ENCODE measurements around the gene FBXO40.

Gene FBXO40

DNA sequence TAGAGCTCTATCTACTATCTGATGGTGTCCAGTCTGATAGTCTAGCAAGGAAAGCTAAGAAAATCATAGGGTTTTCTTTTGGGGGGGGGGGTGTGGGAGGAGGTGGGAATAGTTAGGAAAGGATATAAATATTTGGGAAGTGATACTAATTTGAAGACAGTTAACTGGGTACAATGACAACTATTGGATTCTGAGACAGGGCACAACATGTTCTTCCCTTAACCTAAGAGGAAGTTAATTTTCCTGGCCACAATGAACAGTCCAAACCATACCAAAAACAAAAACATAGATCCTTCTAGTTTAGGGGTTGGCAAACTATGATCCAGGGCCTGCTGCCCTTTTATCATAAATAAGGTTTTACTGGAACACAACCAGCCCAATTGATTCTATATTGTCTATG, 77.5 kb downstream of the FBXO40 start:
- no peaks in the 10 kb centered on the region for H4K20me1 ChIP-seq (ENCODE audit: insufficient read depth, low read length)
- no peak overlapping the region for H3K4me2 ChIP-seq (ENCODE audit: insufficient read depth, low read length)
- H2AFZ ChIP-seq (ENCODE audit: low read depth, low read length): no peak overlapping the region
- H3K9me3 ChIP-seq (ENCODE audit: insufficient read depth, low read length, severe bottlenecking): no peaks in the 10 kb centered on the region
- no peaks in the 10 kb centered on the region for H3K4me1 ChIP-seq (ENCODE audit: insufficient read depth, low read length)
- no peak for DNase-seq
- no peak overlapping the region for H3K9ac ChIP-seq (ENCODE audit: low read depth, low read length)
- no peak for TF ChIP-seq EZH2 (IDR thresholded peaks at IDR 0.05; ENCODE audit: borderline replicate concordance, low read depth, low read length, severe bottlenecking)
- TF ChIP-seq, protein P1, sequence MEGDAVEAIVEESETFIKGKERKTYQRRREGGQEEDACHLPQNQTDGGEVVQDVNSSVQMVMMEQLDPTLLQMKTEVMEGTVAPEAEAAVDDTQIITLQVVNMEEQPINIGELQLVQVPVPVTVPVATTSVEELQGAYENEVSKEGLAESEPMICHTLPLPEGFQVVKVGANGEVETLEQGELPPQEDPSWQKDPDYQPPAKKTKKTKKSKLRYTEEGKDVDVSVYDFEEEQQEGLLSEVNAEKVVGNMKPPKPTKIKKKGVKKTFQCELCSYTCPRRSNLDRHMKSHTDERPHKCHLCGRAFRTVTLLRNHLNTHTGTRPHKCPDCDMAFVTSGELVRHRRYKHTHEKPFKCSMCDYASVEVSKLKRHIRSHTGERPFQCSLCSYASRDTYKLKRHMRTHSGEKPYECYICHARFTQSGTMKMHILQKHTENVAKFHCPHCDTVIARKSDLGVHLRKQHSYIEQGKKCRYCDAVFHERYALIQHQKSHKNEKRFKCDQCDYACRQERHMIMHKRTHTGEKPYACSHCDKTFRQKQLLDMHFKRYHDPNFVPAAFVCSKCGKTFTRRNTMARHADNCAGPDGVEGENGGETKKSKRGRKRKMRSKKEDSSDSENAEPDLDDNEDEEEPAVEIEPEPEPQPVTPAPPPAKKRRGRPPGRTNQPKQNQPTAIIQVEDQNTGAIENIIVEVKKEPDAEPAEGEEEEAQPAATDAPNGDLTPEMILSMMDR (IDR thresholded peaks at IDR 0.05; ENCODE audit: borderline replicate concordance, extremely low read depth, low read length, poor library complexity, severe bottlenecking): no peak
- H3K4me3 ChIP-seq (ENCODE audit: low read depth in 1 of 2, low read length in 2 of 2): no peak overlapping the region
- no peaks in the 10 kb centered on the region for H3K79me2 ChIP-seq (ENCODE audit: insufficient read depth, low read length)
- no peak for ATAC-seq (ENCODE audit: insufficient read depth, low read depth)
- no peaks in the 10 kb centered on the region for H3K27me3 ChIP-seq (ENCODE audit: insufficient read depth, low read length, poor library complexity)
- peaks cover 61% of the 10 kb centered on the region for H3K36me3 ChIP-seq (ENCODE audit: insufficient read depth, low read length)
- H3K27ac ChIP-seq (ENCODE audit: low read length): no peak overlapping the region

DNA sequence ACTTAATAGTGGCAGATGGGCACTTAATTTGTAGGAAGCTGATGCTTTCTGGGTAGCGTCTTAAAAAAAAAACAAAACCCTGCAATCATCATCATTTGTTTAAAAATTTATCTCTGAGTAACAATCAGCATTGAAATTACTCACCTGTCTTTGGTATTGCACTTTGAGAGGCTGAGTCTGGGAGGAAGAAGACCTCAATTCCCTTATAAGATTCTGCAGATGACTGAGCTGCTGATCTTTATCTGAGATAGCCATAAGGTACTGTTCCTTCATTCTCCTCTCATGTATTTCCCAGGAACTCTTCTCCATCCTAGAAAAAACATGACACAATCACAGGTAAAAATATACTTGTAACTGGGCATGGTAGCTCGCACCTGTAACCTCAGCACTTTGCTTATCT, 84.0 kb downstream of the FBXO40 start:
- no peak overlapping the region for H2AFZ ChIP-seq (ENCODE audit: low read depth, low read length)
- ATAC-seq (ENCODE audit: insufficient read depth, low read depth): no peak
- H3K79me2 ChIP-seq (ENCODE audit: insufficient read depth, low read length): no peaks in the 10 kb centered on the region
- H3K27ac ChIP-seq (ENCODE audit: low read length): no peak overlapping the region
- H4K20me1 ChIP-seq (ENCODE audit: insufficient read depth, low read length): no peaks in the 10 kb centered on the region
- H3K36me3 ChIP-seq (ENCODE audit: insufficient read depth, low read length): peaks cover 64% of the 10 kb centered on the region
- no peak for TF ChIP-seq EZH2 (IDR thresholded peaks at IDR 0.05; ENCODE audit: borderline replicate concordance, low read depth, low read length, severe bottlenecking)
- no peak overlapping the region for H3K9ac ChIP-seq (ENCODE audit: low read depth, low read length)
- no peak overlapping the region for H3K4me2 ChIP-seq (ENCODE audit: insufficient read depth, low read length)
- no peak for DNase-seq
- H3K27me3 ChIP-seq (ENCODE audit: insufficient read depth, low read length, poor library complexity): no peaks in the 10 kb centered on the region
- H3K9me3 ChIP-seq (ENCODE audit: insufficient read depth, low read length, severe bottlenecking): no peaks in the 10 kb centered on the region
- H3K4me3 ChIP-seq (ENCODE audit: low read depth in 1 of 2, low read length in 2 of 2): no peak overlapping the region
- no peaks in the 10 kb centered on the region for H3K4me1 ChIP-seq (ENCODE audit: insufficient read depth, low read length)

Data from DND-41 (cell line).